ENCODE results near the gene GAS7.

DNA sequence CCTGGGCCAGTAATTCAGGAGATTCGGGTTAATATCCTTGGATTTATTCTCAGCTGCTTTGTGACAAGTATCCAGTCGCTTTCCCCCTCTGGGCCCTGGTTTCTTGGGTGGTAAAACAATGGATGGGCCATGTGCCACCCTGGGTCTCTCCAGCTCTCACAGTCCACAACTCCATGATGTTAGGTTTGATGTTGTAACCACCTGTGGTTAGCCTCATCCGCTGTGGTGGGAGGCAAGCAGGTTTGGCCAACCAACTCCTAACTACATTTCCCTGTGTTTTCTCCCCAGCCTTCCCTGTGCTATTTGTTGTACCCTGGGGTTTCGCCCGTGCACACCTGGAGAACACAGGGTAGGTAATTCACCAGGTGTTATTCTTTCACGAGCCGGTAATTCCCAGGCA, 337.6 kb downstream of the GAS7 start:
- TF ChIP-seq, protein P1, sequence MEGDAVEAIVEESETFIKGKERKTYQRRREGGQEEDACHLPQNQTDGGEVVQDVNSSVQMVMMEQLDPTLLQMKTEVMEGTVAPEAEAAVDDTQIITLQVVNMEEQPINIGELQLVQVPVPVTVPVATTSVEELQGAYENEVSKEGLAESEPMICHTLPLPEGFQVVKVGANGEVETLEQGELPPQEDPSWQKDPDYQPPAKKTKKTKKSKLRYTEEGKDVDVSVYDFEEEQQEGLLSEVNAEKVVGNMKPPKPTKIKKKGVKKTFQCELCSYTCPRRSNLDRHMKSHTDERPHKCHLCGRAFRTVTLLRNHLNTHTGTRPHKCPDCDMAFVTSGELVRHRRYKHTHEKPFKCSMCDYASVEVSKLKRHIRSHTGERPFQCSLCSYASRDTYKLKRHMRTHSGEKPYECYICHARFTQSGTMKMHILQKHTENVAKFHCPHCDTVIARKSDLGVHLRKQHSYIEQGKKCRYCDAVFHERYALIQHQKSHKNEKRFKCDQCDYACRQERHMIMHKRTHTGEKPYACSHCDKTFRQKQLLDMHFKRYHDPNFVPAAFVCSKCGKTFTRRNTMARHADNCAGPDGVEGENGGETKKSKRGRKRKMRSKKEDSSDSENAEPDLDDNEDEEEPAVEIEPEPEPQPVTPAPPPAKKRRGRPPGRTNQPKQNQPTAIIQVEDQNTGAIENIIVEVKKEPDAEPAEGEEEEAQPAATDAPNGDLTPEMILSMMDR (IDR thresholded peaks at IDR 0.05), result no peak
- TF ChIP-seq EZH2 (IDR thresholded peaks at IDR 0.05), result no peak
